ENCODE measurements around the gene ATXN3L. TPM values are rescaled to one million over a fixed set of nuclear protein-coding genes. Genes with fewer than 3 reads are reported as not detected.

Gene ATXN3L
- not detected for total RNA-seq
- not detected for polyA plus RNA-seq

GRCh38 chrX:13319953-13320352 is at the start of gene ATXN3L:
TSS of gene ATXN3L (minus strand) at chrX:13320053. CDS start at chrX:13319934, 119 bp downstream.
- Histone ChIP-seq H3K27me3 (ENCODE audit: control insufficient read depth in 4 of 4, insufficient read depth in 4 of 4, low read length in 3 of 4) (no peaks in the 10 kb centered on the region), H3K4me3 (ENCODE audit: low read depth in 1 of 3, low read length in 3 of 3) (no peak within 1 kb of the TSS), H3K4me1 (ENCODE audit: control insufficient read depth in 4 of 4, insufficient read depth in 4 of 4, low read length in 3 of 4) (no peaks in the 10 kb centered on the region), H3K36me3 (ENCODE audit: control insufficient read depth in 4 of 4, insufficient read depth in 3 of 4, low read depth in 1 of 4, low read length in 3 of 4) (no peaks in the 10 kb centered on the region), H3K9me3 (ENCODE audit: control insufficient read depth in 4 of 4, low read length in 3 of 4) (no peaks in the 10 kb centered on the region), H3K27ac (ENCODE audit: low read depth in 1 of 2, low read length in 2 of 2) (no peak within 1 kb of the TSS), H3K9ac (ENCODE audit: low read depth in 1 of 2, low read length in 2 of 2) (no peak within 1 kb of the TSS)
- 93% methylated on average over 2 of the region's 2 CpGs for WGBS
- DNase-seq (ENCODE audit: low spot score), result no peak
- no peak for TF ChIP-seq HNF4A (conservative IDR thresholded peaks at IDR 0.05)

- Histone ChIP-seq H3K36me3 (ENCODE audit: control insufficient read depth in 4 of 4, insufficient read depth in 3 of 4, low read depth in 1 of 4, low read length in 3 of 4) (no peaks in the 10 kb centered on the region), H3K9ac (ENCODE audit: low read depth in 1 of 2, low read length in 2 of 2) (no peak overlapping the region), H3K9me3 (ENCODE audit: control insufficient read depth in 4 of 4, low read length in 3 of 4) (no peaks in the 10 kb centered on the region), H3K4me3 (ENCODE audit: low read depth in 1 of 3, low read length in 3 of 3) (no peak overlapping the region), H3K4me1 (ENCODE audit: control insufficient read depth in 4 of 4, insufficient read depth in 4 of 4, low read length in 3 of 4) (no peaks in the 10 kb centered on the region), H3K27ac (ENCODE audit: low read depth in 1 of 2, low read length in 2 of 2) (no peak overlapping the region), H3K27me3 (ENCODE audit: control insufficient read depth in 4 of 4, insufficient read depth in 4 of 4, low read length in 3 of 4) (peaks cover 0 to 4% (median 0%) of the 10 kb centered on the region in 4 donors)
- TF ChIP-seq FOXA2 (IDR thresholded peaks at IDR 0.05) (no peak), GABPA (IDR thresholded peaks at IDR 0.05 in 1 of 2, conservative IDR thresholded peaks at IDR 0.05 in 1 of 2) (no peak), HNF4G (IDR thresholded peaks at IDR 0.05) (no peak), REST (IDR thresholded peaks at IDR 0.05) (no peak), RAD21 (IDR thresholded peaks at IDR 0.05) (no peak), EGR1 (IDR thresholded peaks at IDR 0.05; ENCODE audit: low read depth in 2 of 2) (no peak), CTCF (IDR thresholded peaks at IDR 0.05; ENCODE audit: low read depth, low read length, missing input control) (no peak), HNF4A (conservative IDR thresholded peaks at IDR 0.05) (no peak), YY1 (IDR thresholded peaks at IDR 0.05) (no peak), FOXA1 (IDR thresholded peaks at IDR 0.05) (no peak), SP1 (IDR thresholded peaks at IDR 0.05) (no peak), JUND (IDR thresholded peaks at IDR 0.05) (no peak), ZBTB33 (IDR thresholded peaks at IDR 0.05) (no peak), MAX (IDR thresholded peaks at IDR 0.05) (no peak)
- DNase-seq (ENCODE audit: low spot score), result no peak
- WGBS, result 92% methylated on average over 3 of the region's 3 CpGs
These were observed 49.6 kb upstream of the ATXN3L start for GRCh38 chrX:13369256-13370030.

Data from liver (tissue), 9 donors.